Upper lobe of left lung (tissue), 4 donors: Measurements from ENCODE around the gene OAS2.

Source experiments
- CTCF ChIP-seq, 6 experiments: fragments of 450-650 bp in 4 of 6; fragments of 200-600 bp in 2 of 6; sonication (generic) in 2 of 6; IDR thresholded peaks; one replicate each; pipeline ENCODE4 v1.5.1; 2016 to 2019; ENCODE audit warnings: antibody characterized with exemption in 6 of 6
- EP300 ChIP-seq, 4 donors: sonication (generic); formaldehyde crosslinking; IDR thresholded peaks; one replicate each; pipeline ENCODE4 v1.5.1; 2017; ENCODE audit warnings: antibody characterized with exemption in 4 of 4, control low read depth in 2 of 4
- POLR2AphosphoS5 ChIP-seq, 2 donors: sonication (generic); formaldehyde crosslinking; IDR thresholded peaks; one replicate each; pipeline ENCODE4 v1.5.1; 2017; ENCODE audit warnings: antibody characterized with exemption in 2 of 2

DNA sequence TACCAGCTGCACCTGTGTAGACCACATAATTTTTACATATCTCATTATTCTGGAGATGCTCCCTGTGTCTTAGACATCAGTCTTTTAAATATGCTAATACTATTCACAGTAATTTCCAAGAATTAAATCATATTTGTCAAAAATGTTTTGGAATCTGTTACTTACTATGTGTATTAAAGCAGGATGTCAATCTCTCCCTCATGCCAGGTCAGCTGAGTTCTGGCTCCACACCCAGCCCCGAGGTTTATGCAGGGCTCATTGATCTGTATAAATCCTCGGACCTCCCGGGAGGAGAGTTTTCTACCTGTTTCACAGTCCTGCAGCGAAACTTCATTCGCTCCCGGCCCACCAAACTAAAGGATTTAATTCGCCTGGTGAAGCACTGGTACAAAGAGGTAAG lies 27.9 kb downstream of the OAS2 start:
- TF ChIP-seq CTCF (IDR thresholded peaks at IDR 0.05) (no peak), POLR2AphosphoS5 (IDR thresholded peaks at IDR 0.05) (no peak), EP300 (IDR thresholded peaks at IDR 0.05) (no peak)
